Neural crest cell (in vitro differentiated cells): ENCODE measurements around the gene ZFYVE19. TPM values are rescaled to one million over a fixed set of nuclear protein-coding genes. Genes with fewer than 3 reads are reported as not detected.

ENCODE experiments used
- DNase-seq: peaks from one replicate; pipeline ENCODE4 v3.0.0; 2021; ENCODE audit warnings: low read depth, mixed read lengths, low spot score
- H3K27ac Mint-ChIP-seq: one replicate; pipeline ENCODE4 v1.8.0; 2021; ENCODE audit warnings: mild to moderate bottlenecking, mixed read lengths; ENCODE audit not compliant: unreplicated experiment
- H3K27me3 Mint-ChIP-seq: 2 replicates; pipeline ENCODE4 v1.8.0; 2021; ENCODE audit warnings: low read depth, mild to moderate bottlenecking, mixed read lengths
- H3K36me3 Mint-ChIP-seq: 2 replicates; pipeline ENCODE4 v1.8.0; 2021; ENCODE audit warnings: low read depth, mild to moderate bottlenecking, mixed read lengths
- H3K4me1 Mint-ChIP-seq: 2 replicates; pipeline ENCODE4 v1.8.0; 2021; ENCODE audit warnings: mixed read lengths
- H3K4me3 Mint-ChIP-seq: one replicate; pipeline ENCODE4 v1.8.0; 2021; ENCODE audit warnings: mild to moderate bottlenecking, mixed read lengths
- H3K9me3 Mint-ChIP-seq: 2 replicates; pipeline ENCODE4 v1.8.0; 2021; ENCODE audit warnings: mixed read lengths
- total RNA-seq: library from RNA; stranded (reverse); gene quantifications from 2 replicates; pipeline ENCODE4 v1.2.1, GENCODE V29; 2021
- TF ChIP-seq, protein P1 (sequence below): fragments of 200-600 bp; sonication (generic); conservative IDR thresholded peaks from 2 replicates; pipeline ENCODE4 v1.5.0; 2021; ENCODE audit warnings: antibody characterized with exemption, mild to moderate bottlenecking

Gene ZFYVE19
- total RNA-seq, 1 donor from 2014 or later, result 24.2 TPM

DNA sequence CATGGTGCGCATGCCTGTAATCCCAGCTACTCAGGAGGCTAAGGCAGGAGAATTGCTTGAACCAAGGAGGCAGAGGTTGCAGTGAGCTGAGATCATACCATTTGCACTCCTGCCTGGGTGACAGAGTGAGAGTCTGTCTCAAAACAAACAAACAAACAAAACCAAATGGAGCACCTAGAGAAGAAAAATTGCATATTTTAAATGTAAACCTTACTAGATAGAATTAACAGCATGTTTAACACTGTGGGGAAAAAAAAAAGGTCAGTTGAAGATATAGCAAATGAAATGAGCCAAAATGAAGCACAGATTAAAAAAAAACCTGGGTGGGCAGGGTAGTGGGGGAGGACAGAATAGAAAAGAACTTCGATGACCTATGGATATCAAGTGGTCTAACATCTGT, 14.3 kb downstream of the ZFYVE19 start:
- Mint-ChIP-seq H3K27ac (no peak overlapping the region), H3K36me3 (no peaks in the 10 kb centered on the region), H3K4me1 (no peaks in the 10 kb centered on the region), H3K9me3 (no peaks in the 10 kb centered on the region), H3K4me3 (no peak overlapping the region), H3K27me3 (peaks cover 5% of the 10 kb centered on the region)
- no peak for DNase-seq
- TF ChIP-seq, protein P1, sequence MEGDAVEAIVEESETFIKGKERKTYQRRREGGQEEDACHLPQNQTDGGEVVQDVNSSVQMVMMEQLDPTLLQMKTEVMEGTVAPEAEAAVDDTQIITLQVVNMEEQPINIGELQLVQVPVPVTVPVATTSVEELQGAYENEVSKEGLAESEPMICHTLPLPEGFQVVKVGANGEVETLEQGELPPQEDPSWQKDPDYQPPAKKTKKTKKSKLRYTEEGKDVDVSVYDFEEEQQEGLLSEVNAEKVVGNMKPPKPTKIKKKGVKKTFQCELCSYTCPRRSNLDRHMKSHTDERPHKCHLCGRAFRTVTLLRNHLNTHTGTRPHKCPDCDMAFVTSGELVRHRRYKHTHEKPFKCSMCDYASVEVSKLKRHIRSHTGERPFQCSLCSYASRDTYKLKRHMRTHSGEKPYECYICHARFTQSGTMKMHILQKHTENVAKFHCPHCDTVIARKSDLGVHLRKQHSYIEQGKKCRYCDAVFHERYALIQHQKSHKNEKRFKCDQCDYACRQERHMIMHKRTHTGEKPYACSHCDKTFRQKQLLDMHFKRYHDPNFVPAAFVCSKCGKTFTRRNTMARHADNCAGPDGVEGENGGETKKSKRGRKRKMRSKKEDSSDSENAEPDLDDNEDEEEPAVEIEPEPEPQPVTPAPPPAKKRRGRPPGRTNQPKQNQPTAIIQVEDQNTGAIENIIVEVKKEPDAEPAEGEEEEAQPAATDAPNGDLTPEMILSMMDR, result no peak

DNA sequence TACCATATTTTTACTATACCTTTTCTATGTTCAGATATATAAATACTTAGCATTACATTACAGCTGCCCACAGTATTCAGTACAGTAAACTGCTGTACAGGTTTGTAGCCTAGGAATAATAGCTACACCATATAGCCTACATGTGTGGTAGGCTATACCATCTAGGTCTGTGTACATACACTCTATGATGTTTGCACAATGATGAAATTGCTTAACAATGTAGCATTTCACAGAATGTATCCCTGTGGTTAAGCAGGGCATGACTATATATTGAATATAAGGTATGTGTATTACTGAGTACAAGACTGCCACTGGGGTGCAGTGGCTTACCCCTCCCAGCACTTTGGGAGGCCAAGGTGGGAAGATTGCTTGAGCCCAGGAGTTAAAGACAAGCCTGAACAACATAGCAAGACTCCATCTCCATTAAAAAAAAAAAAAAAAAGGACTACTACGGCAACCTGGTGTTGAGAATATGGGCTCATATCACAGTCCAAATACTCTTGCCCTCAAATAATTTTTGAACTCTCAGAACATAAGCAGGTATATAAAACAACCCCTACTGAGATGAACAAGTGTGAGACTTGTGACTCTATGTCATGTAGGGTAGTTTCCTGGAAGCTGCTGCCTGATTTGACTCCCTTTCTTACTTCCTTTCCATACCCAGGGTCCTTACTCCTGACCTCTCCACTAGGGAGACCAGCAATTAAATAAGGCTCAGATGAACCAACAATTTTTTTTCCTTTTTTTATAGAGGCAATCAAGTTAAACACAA, 16.9 kb downstream of the ZFYVE19 start:
- peaks cover 13% of the 10 kb centered on the region for H3K27me3 Mint-ChIP-seq
- no peaks in the 10 kb centered on the region for H3K9me3 Mint-ChIP-seq
- no peak overlapping the region for H3K27ac Mint-ChIP-seq
- TF ChIP-seq, protein P1, result no peak
- no peak for DNase-seq
- no peaks in the 10 kb centered on the region for H3K36me3 Mint-ChIP-seq
- H3K4me1 Mint-ChIP-seq, result no peaks in the 10 kb centered on the region
- H3K4me3 Mint-ChIP-seq, result no peak overlapping the region

DNA sequence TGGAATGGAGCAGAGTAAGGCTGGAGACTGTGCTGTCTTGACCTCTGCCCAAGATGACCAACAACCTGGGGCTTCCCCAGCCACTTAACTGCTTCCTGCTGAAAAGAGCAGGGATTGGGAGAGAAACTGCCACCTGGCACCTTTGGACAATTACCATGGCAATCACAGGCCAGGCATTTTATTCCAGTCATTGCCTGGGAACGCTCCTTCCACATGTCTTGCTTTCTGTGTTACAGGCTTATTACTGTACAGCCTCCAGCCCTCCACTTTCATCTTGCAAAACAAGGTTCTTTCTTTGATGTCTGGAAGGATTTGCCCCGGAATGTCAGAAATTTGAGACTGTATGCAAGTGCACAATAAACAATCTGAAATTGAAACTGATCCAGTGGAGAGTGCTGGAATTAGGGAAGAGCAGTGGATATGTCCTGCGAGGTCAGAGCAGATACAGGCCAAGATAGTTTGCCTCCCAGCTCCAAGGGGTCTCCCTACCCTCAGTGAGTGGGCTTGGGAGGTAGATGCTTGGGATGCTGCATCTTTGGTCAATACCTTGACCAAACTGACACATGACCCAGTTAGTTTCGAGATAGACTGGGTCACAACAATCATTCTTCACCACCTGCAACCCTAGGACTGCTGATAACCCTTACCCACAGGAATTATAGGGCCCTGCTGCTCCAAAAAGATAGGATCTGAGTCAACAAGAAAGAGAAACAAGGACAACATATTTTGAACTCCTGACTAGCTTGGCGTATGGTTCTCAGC, 19.0 kb downstream of the ZFYVE19 start:
- DNase-seq, result no peak
- Mint-ChIP-seq H3K9me3 (no peaks in the 10 kb centered on the region), H3K4me1 (no peaks in the 10 kb centered on the region), H3K27ac (no peak overlapping the region), H3K36me3 (no peaks in the 10 kb centered on the region), H3K27me3 (peaks cover 13% of the 10 kb centered on the region), H3K4me3 (no peak overlapping the region)
- TF ChIP-seq, protein P1, result no peak

DNA sequence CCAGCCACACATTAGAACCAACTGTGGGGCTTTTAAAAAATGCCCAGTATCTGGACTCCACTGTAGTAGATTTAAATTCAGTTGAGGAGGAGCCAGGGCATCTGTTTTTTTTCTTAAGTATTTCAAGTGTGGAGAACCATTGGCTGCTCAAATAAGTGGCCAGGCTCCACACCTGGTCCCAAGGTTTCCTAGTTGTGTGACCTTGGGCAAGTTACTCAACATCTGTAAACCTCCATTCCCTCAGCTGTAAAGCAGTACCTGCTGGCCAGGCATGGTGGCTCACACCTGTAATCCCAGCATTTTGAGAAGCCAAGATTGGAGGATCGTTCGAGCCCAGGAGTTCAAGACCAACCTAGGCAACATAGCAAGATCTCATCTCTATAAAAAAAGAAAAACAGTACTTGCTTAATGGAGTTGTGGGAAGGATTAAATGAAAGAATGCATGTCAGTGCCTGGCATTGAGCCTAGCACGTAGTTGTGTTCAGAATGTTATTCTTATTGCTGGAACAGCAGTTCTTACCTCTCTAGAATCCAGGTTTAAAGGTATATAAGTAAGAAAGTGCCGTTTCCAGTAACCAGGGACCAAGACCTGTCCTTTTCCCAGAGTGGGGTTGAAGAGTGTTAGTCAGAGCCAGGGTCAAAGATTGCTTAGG, 19.7 kb downstream of the ZFYVE19 start:
- Mint-ChIP-seq H3K27ac (no peak overlapping the region), H3K9me3 (no peaks in the 10 kb centered on the region)

DNA sequence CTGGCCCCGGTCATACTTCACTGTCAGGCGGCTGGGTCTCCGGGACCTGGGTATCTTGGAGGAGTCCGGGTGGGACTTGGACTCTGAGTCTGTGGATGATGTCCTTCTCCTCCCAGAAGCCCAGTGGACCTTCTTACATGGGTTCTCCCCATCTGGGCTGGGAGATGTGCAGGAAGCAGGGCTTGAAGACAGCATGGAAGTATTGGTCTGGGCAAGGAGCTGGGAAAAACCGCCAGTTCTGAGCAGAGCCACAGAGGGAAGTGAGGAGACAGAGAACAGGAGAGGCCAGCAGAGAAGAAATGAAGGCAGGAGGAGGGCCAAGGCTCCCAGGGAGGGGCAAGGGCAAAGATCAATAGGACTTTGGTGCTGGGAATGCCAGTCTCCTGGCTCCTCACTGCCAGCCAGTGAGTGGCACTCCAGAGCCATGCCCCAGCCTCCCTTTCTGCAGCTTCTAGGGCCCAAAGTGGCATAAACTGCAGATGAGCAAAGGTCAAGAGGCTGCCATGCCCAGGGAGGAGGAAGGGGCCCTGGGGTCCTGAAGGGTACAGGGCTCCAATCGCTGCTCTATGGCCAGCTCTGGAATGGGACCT, 21.7 kb downstream of the ZFYVE19 start, which contains the start of gene PPP1R14D:
Gene PPP1R14D (minus strand): TSS at position 262 of the 590 bp plus-strand sequence. CDS start 67 bp downstream, at position 195.
- Mint-ChIP-seq H3K27me3 (peaks cover 13% of the 10 kb centered on the region), H3K4me3 (no peak within 1 kb of the TSS), H3K27ac (no peak within 1 kb of the TSS), H3K9me3 (no peaks in the 10 kb centered on the region), H3K36me3 (no peaks in the 10 kb centered on the region), H3K4me1 (no peaks in the 10 kb centered on the region)
- TF ChIP-seq, protein P1, result no peak
- no peak for DNase-seq

More for the DNA sequence above, 19.7 kb downstream of the ZFYVE19 start:
- Mint-ChIP-seq H3K36me3 (no peaks in the 10 kb centered on the region), H3K4me1 (no peaks in the 10 kb centered on the region), H3K4me3 (no peak overlapping the region), H3K27me3 (peaks cover 13% of the 10 kb centered on the region)
- TF ChIP-seq, protein P1, result no peak
- no peak for DNase-seq
